HG03108 (cell line): Measurements from ENCODE around the gene PHAX.
"Not testable (repeated sequence)": the region's sequence is repeated elsewhere in the genome, so short reads cannot be mapped to it uniquely, and the experiment has no call there.

ENCODE experiments used
- ATAC-seq: cut with Tn5 transposase; IDR thresholded peaks from one replicate; pipeline ENCODE4 v1.9.1; 2021; ENCODE audit warnings: moderate library complexity; ENCODE audit not compliant: unreplicated experiment

PHAX gene

GRCh38 chr5:126650463-126650862 is 49.7 kb downstream of the PHAX start:
- no peak for ATAC-seq

- no peak for ATAC-seq
These were observed 50.3 kb downstream of the PHAX start for GRCh38 chr5:126651013-126651577.

DNA sequence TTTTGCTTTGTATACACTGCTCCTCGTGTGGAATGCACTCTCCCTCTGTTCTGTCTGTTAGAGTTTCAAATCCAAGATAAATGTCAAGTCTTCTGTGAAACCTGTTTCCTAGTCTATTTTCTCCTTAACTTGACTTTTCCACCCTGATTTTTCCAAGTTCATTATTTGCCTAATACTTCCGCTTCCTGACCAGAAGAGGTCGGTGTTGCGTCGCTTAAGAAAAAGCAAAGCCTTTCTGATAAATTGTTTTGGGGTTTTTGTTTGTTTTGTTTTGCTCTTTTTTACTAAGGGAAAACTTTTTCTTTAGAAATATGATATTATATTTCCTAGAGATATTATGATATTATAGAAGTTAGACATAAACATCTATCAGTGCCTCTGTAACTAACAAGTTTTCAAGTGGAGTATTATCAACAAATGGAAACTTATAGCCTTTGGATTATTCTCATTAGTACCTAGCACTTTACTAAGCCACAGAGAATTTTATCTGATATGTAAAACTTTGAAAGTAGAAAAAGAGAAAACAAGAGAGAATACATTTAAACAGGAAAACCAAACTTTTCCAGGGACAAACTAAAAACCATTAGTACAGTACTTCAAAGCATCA is 55.8 kb downstream of the PHAX start:
- no peak for ATAC-seq

DNA sequence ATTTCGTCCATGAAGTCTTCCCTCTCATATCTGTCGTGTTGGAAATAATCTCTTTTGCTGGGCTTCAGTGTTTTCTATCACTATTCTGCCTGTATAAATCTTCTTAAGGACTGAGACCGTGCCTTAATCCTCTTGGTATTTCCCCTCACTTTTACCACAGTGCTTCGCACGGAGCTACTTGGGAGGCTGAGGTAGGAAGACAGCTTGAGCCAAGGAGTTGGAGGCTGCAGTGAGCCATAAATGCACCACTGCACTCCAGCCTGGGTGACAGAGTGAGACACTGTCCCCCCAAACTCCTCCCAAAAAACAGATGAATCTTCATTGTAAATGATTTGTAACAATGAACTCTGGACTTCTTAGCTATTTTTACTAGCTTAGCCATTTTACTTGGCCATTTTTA is 57.8 kb downstream of the PHAX start:
- no peak for ATAC-seq

DNA sequence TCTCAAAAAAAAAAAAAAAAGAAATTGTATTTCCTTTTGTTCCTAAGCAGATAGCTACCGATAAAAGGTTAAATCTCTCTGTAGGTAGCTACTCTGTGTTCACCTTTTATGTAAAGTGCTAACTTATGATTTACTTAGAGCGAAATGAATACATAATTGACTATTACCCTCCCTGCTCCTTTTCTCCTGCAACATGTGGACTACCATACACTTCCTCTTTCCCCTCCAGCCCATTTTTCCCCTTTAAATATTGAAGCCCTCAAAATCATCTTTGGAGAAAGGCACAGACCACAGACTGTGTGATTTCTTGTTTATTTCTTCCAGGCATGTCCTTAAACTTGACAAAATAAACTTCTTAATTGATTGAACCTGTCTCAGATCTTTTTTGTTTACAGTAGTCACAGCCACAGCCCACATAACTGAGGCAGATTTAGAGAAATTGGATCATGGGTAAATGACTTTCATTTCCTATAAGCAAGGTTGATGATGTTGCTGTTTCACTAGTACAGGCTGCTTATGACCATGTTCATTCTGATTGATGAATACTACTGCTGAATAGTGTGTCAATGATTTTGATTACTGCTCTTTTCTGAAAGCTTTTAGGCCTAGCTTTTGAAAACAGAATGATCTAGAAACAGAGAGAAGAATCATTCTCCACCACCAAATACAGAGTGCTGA is 59.2 kb downstream of the PHAX start:
- no peak for ATAC-seq

- ATAC-seq, result no peak
These were observed 63.8 kb downstream of the PHAX start for GRCh38 chr5:126664586-126664985.

- not testable (repeated sequence) for ATAC-seq
These were observed 69.4 kb downstream of the PHAX start for GRCh38 chr5:126670109-126670508.

DNA sequence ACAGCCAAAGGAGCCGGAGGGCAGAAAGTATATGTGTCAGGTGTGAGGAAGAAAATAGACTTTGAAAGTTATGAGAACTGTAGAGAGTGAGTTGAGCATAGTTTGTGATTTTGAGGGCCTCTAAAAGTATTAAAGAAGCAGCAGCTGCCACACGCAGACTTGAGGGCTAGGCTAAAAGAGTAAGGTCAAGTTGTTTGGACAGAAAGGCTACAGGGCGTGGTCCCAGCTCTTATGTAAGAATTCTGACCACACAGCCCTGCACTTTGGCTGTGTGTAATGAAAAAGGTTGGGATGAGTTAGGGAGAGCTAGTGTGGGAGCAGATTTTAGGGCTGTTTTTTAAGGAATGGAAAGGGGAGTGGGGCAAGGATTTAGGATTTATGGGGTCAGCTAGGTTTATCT is 70.9 kb downstream of the PHAX start:
- not testable (repeated sequence) for ATAC-seq

DNA sequence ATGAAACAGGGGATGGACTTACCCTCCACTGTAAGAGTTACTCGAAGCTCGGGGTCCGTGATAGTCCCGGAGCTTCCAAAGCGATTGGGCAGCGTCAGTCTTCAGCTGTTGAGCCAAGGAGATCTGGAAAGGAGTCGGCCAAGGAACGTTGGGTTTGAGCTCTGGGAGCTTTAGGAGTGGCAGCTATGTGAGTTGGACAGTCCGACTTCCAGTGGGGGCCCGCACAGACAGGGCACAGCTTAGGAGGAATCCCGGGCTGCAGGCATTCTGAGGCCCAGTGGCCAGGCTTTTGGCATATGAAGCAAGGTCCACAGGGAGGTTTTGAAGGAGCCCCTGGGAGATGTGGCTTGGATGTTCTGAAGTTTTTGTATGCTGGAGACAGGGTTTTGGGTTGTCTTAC is 72.7 kb downstream of the PHAX start:
- no peak for ATAC-seq

DNA sequence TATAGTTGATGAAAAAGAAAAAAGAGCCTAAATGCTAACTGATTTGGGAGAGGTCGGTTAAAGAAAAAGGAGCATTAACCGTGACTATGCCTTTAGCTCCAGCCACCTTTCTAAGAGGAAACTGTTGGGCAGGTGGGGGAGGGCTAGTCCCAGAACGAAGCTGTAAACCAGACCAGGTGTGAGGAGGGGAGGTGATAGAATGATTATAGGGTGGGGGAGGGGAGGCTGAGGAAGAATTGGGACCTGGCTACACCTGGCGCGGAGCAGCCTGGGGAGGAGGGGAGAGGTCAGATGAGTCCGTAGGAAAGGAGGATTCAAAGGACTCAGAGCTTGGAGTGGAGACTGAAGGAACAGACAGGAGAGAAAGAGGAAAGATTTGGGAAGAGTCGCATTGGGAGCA is 73.4 kb downstream of the PHAX start:
- ATAC-seq, result no peak

- no peak for ATAC-seq
These were observed 74.6 kb downstream of the PHAX start for GRCh38 chr5:126675338-126675737.

DNA sequence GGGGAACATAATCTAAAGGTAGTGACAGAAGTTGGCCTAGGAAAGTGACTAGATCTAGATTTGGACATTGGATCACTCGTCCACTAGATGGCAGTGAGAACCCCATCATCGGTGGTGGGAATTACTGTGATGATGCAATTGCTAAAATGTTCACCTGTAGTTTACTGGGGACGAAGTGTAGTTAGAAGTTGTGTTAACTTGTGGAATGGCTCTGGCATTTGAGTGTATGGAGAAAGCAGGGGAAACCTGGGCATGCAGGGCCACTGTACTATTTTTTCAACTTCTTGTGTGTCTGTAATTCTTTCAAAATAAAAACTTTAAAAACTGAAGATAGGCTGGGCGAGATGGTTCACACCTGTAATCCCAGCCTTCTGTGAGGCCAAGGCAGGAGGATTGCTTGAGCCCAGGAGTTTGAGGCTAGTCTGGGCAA is 75.5 kb downstream of the PHAX start:
- ATAC-seq, result no peak
